Astrocyte of the spinal cord (primary cell): Measurements from ENCODE around the gene IER3.

ENCODE experiments used
- DNase-seq: peaks from one replicate; pipeline ENCODE4 v3.0.0; 2011; ENCODE audit warnings: low read depth, low spot score
- H3K4me3 ChIP-seq: 2 replicates; pipeline ENCODE4 v1.5.1; 2011; ENCODE audit warnings: low read depth, mild to moderate bottlenecking, low read length, moderate library complexity
- in situ Hi-C: cut with HindIII; loops from 2 replicates; pipeline ENCODE4 v1.10.0; 2017; ENCODE audit warnings: low sequenced_read_pairs
- TF ChIP-seq, protein P1 (sequence below): IDR thresholded peaks from 2 replicates; pipeline ENCODE4 v1.5.1; 2012; ENCODE audit warnings: low read depth, mild to moderate bottlenecking, low read length, inconsistent platforms

The IER3 gene

DNA sequence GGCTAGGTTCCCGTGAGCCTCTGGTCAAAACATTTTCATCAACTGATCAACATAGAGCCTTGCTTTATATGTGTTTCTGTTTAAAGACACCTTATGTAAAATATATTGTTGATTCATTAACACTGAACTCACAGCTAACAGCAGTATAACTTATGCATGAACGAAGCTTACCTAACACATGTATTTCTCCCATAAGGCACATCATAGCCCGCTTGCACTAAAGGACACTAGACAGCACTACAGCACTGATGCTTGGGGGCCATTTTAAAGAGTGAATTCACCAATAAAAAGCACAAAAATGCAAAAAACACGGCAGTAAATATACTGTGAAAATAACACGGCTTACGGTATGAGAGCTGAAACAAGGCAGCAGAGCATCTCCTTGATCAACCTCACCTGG lies 5.8 kb downstream of the IER3 start:
- in situ Hi-C loops = no loop called here
- TF ChIP-seq, protein P1, sequence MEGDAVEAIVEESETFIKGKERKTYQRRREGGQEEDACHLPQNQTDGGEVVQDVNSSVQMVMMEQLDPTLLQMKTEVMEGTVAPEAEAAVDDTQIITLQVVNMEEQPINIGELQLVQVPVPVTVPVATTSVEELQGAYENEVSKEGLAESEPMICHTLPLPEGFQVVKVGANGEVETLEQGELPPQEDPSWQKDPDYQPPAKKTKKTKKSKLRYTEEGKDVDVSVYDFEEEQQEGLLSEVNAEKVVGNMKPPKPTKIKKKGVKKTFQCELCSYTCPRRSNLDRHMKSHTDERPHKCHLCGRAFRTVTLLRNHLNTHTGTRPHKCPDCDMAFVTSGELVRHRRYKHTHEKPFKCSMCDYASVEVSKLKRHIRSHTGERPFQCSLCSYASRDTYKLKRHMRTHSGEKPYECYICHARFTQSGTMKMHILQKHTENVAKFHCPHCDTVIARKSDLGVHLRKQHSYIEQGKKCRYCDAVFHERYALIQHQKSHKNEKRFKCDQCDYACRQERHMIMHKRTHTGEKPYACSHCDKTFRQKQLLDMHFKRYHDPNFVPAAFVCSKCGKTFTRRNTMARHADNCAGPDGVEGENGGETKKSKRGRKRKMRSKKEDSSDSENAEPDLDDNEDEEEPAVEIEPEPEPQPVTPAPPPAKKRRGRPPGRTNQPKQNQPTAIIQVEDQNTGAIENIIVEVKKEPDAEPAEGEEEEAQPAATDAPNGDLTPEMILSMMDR = no peak
- no peak overlapping the region for H3K4me3 ChIP-seq
- DNase-seq = no peak

DNA sequence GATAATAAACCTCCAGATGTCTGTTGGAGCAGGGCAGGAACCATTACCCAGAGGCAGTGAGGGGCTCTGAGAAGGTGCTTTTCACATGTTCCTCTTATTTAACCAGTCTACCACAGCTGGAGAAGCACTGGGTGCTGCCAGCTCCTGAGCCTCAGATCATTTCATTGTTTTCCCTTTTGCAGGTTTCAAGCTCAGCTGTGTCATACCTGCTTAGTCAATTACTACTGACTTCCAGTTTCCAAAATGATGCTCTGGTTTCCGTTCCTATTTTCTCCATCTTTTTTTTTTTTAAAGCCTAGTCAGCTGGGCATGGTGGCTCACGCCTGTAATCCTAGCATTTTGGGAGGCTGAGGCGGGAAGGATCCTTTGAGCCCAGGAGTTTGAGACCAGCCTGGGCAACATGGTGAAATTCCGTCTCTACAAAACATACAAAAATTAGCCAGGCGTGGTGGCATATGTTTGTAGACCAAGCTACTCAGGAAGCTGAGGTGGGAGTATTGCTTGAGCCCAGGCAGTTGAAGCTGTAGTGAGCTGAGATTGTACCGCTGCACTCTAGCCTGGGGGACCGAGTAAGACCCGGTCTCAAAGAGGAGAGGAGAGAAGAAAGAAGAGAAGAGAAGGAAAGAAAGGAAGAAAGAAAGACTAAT lies 8.6 kb downstream of the IER3 start:
- TF ChIP-seq, protein P1 = no peak
- H3K4me3 ChIP-seq = no peak overlapping the region
- in situ Hi-C loops = no loop called here
- no peak for DNase-seq

DNA sequence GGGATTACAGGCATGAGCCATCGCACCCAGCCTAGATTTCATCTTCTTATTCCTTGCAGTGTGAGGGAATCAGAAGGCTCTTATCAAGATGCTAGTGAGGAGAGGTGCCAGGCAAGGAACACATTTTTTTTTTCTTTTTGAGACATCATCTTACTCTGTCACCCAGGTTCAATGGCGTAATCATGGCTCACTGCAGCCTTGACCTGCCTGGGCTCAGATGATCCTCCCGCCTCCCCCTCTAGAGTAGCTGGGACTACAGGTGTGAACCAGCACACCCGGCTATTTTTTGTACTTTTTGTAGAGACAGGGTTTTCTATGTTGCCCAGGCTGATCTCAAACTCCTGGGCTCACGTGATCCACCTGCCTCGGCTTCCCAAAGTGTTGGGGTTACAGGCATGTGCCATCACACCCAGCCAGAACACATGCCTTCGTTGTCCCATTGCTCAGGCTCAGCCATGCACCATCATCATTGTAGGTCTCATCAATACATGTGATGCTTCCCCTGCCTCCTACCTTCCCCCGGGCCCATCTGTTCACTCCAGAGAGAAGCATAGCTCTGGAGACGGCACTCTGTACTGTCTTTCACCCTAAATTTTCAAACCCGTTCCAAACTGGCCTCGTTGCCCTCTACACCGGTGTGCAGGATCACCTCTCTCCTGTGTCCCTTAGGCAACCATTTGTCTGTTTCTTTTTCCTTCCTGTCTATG lies 12.0 kb downstream of the IER3 start:
- TF ChIP-seq, protein P1 = no peak
- no peak for DNase-seq
- H3K4me3 ChIP-seq = no peak overlapping the region
- in situ Hi-C loops = no loop called here

DNA sequence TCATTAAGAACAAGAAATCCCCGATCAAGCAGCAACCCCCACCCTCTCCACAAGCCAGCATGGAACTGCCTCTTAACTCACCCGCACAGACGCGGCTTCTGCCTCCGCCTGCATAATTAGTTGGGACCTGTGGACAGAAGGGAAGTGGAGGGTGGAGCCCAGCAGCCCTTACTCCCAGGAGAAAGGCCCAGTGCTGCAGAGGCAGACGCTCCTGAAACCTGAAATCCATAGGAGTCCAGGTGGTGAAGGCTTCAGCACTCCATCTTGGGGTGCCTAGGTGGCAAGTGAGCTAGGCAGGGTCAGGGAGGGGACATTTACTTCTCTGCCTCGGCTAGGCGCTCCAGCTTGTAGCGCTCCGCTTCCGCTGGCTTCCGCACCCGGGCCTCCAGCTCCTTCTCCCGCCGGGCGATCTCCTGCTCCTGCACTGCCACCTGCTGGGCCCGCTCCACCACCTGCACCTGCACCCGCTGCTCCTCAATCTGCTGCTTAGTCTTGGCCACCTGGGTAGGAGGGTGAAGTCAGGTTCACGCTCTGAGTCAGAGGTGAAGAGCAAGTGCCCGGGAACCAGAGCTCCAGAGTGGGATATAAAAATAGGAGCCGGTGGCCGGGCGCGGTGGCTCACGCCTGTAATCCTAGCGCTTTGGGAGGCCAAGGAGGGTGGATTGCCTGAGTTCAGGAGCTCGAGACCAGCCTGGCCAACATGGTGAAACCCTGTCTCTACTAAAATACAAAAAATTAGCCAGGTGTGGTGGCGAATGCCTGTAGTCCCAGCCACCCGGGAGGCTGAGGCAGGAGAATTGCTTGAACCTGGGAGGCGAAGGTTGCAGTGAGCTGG lies 13.5 kb downstream of the IER3 start:
- H3K4me3 ChIP-seq = no peak overlapping the region
- in situ Hi-C loops = no loop called here
- TF ChIP-seq, protein P1 = peak; percentile 60
- no peak for DNase-seq

DNA sequence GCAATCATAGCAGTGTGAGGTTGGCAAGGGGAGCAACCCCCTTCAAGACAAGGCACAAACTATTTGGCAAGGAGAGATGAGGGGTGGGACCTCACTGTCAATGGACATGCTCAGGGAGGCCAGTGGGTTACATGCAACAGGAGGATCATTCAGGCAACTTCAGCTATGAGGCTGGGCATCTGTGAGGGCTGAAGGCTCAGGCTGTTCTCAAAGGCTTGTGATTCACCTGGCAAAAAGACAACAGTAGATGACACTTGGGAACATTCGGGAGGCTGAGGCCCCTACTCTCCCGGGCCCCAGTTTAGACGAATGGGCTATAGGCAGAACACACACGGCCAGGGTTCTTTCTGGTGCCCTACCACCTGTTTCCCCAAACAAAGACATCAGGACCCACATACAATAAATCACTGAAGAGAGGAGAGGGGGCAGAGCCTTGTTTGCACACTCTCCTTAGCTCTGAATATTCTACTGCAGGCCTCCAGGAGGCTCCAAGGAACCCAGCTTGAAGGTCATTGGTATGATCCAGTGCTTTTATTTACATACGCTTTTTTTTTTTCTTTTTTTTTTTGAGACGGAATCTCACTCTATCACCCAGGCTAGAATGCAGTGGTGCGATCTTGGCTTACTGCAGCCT lies 16.3 kb downstream of the IER3 start:
- TF ChIP-seq, protein P1 = peak; percentile 45
- in situ Hi-C loops = no loop called here
- no peak for DNase-seq
- no peak overlapping the region for H3K4me3 ChIP-seq
